Liver (tissue), 9 donors: ENCODE results near the gene COG2. TPM values are rescaled to one million over a fixed set of nuclear protein-coding genes. Genes with fewer than 3 reads are reported as not detected.
A peak's percentile ranks its signal among the peaks of the same experiment; 100 is the strongest.

ENCODE experiments used
- DNase-seq: peaks from one replicate; pipeline ENCODE4 v3.0.0-alpha.2; 2017; ENCODE audit warnings: low spot score
- H3K27ac ChIP-seq, 2 donors: one replicate each; pipeline ENCODE4 v1.7.0; 2013; ENCODE audit warnings: inconsistent platforms in 2 of 2, low read length in 2 of 2, control low read depth in 1 of 2, low read depth in 1 of 2, mild to moderate bottlenecking in 1 of 2
- H3K27me3 ChIP-seq, 4 donors: one replicate each; pipeline versions ENCODE4 v1.6.1 to v1.7.0; 2013; ENCODE audit warnings: low read length in 3 of 4, inconsistent platforms in 1 of 4, mild to moderate bottlenecking in 1 of 4, moderate library complexity in 1 of 4; ENCODE audit not compliant: control insufficient read depth in 4 of 4, insufficient read depth in 4 of 4
- H3K36me3 ChIP-seq, 4 donors: one replicate each; pipeline versions ENCODE4 v1.6.1 to v1.7.0; 2013; ENCODE audit warnings: low read length in 3 of 4, mild to moderate bottlenecking in 3 of 4, low read depth in 1 of 4, moderate library complexity in 1 of 4; ENCODE audit not compliant: control insufficient read depth in 4 of 4, insufficient read depth in 3 of 4
- H3K4me1 ChIP-seq, 4 donors: one replicate each; pipeline versions ENCODE4 v1.6.1 to v1.7.0; 2013; ENCODE audit warnings: low read length in 3 of 4, mild to moderate bottlenecking in 3 of 4, moderate library complexity in 1 of 4; ENCODE audit not compliant: control insufficient read depth in 4 of 4, insufficient read depth in 4 of 4
- H3K4me3 ChIP-seq, 3 donors: one replicate each; pipeline versions ENCODE4 v1.6.1 to v1.7.0; 2013; ENCODE audit warnings: low read length in 3 of 3, control low read depth in 1 of 3, low read depth in 1 of 3, mild to moderate bottlenecking in 1 of 3
- H3K9ac ChIP-seq, 2 donors: one replicate each; pipeline ENCODE4 v1.7.0; 2013; ENCODE audit warnings: low read length in 2 of 2, mild to moderate bottlenecking in 2 of 2, moderate library complexity in 2 of 2, control low read depth in 1 of 2, low read depth in 1 of 2
- H3K9me3 ChIP-seq, 4 donors: one replicate each; pipeline versions ENCODE4 v1.6.1 to v1.7.0; 2013; ENCODE audit warnings: low read length in 3 of 4; ENCODE audit not compliant: control insufficient read depth in 4 of 4
- FOXA1 ChIP-seq: IDR thresholded peaks from 2 replicates; pipeline ENCODE4 v1.6.1; 2016; ENCODE audit warnings: antibody characterized with exemption
- FOXA2 ChIP-seq: IDR thresholded peaks from 2 replicates; pipeline ENCODE4 v1.6.1; 2016; ENCODE audit warnings: antibody characterized with exemption
- GABPA ChIP-seq, 2 donors: IDR thresholded peaks in 1 of 2; conservative IDR thresholded peaks in 1 of 2; 2 replicates each; pipeline ENCODE4 v1.6.1; 2016; ENCODE audit warnings: antibody characterized with exemption in 2 of 2, mild to moderate bottlenecking in 1 of 2, moderate library complexity in 1 of 2
- HNF4A ChIP-seq, 2 donors: conservative IDR thresholded peaks; 2 replicates each; pipeline ENCODE4 v1.6.1; 2016; ENCODE audit warnings: antibody characterized with exemption in 2 of 2, mild to moderate bottlenecking in 2 of 2
- HNF4G ChIP-seq: IDR thresholded peaks from 2 replicates; pipeline ENCODE4 v1.6.1; 2016; ENCODE audit warnings: antibody characterized with exemption
- JUND ChIP-seq, 2 donors: IDR thresholded peaks; 2 replicates each; pipeline ENCODE4 v1.6.1; 2016; ENCODE audit warnings: antibody characterized with exemption in 2 of 2
- MAX ChIP-seq: IDR thresholded peaks from 2 replicates; pipeline ENCODE4 v1.6.1; 2016; ENCODE audit warnings: antibody characterized with exemption
- NR2F2 ChIP-seq: IDR thresholded peaks from 2 replicates; pipeline ENCODE4 v1.6.1; 2016; ENCODE audit warnings: antibody characterized with exemption
- RAD21 ChIP-seq, 2 donors: IDR thresholded peaks; 2 replicates each; pipeline ENCODE4 v1.6.1; 2016; ENCODE audit warnings: antibody characterized with exemption in 2 of 2, mild to moderate bottlenecking in 2 of 2
- RXRA ChIP-seq, 2 donors: IDR thresholded peaks; 2 replicates each; pipeline ENCODE4 v1.6.1; 2017 to 2018; ENCODE audit warnings: antibody characterized with exemption in 2 of 2, mild to moderate bottlenecking in 1 of 2
- SP1 ChIP-seq: IDR thresholded peaks from 2 replicates; pipeline ENCODE4 v1.6.1; 2018; ENCODE audit warnings: antibody characterized with exemption, mild to moderate bottlenecking
- YY1 ChIP-seq: IDR thresholded peaks from 2 replicates; pipeline ENCODE4 v1.6.1; 2016; ENCODE audit warnings: antibody characterized with exemption, mild to moderate bottlenecking
- ZBTB33 ChIP-seq: IDR thresholded peaks from 2 replicates; pipeline ENCODE4 v1.6.1; 2016; ENCODE audit warnings: antibody characterized with exemption
- WGBS: extraction: QIAGEN DNeasy Blood & Tissue Kit; methylation state at CpG from one replicate; pipeline ENCODE4 v1.1.7; 2013; 5-methylcytosine and 5-hydroxymethylcytosine counted together
- polyA plus RNA-seq, 2 donors: library from polyadenylated mRNA; stranded (reverse) in 1 of 2; unstranded in 1 of 2; fragments of 200-250 nt in 1 of 2; fragments of >200 nt in 1 of 2; fragmentation: Nextera tagmentation in 1 of 2; extraction: Ambion mirVana in 1 of 2; gene quantifications; one replicate each; pipeline versions ENCODE4 v1.2.1 to v1.2.3, GENCODE V29; 2013 to 2015
- total RNA-seq, 2 donors: library from RNA; depleted of rRNA; stranded (reverse); fragments of >200 nt; gene quantifications; one replicate each; pipeline ENCODE4 v1.2.3, GENCODE V29; 2014
- donor health status: healthy.
- donor health status: healthy.
- donor health status: healthy.
- donor health status: healthy.
- donor health status: healthy.

COG2 gene
- total and polyA plus RNA-seq, 4 donors: 6.4 to 16.1 (median 14.3) TPM

- H3K4me3 ChIP-seq: peak overlapping the region; percentile 55 to 87 (median 84)
These were observed 70.9 kb downstream of the COG2 start for GRCh38 chr1:230713138-230713537.

GRCh38 chr1:230713547-230713914 lies 71.2 kb downstream of the COG2 start:
- Histone ChIP-seq H3K9ac (peak overlapping the region; percentile 76 to 90), H3K36me3 (peaks cover 0 to 7% (median 6%) of the 10 kb centered on the region in 4 donors), H3K4me1 (peaks cover 3 to 67% (median 48%) of the 10 kb centered on the region in 4 donors), H3K27ac (peak overlapping the region; percentile 44 to 85), H3K27me3 (no peaks in the 10 kb centered on the region), H3K9me3 (no peaks in the 10 kb centered on the region), H3K4me3 (peak overlapping the region; percentile 55 to 87 (median 84))
- no peak for DNase-seq
- TF ChIP-seq ZBTB33 (no peak), RXRA (IDR thresholded peaks at IDR 0.05) (no peak), HNF4A (conservative IDR thresholded peaks at IDR 0.05) (no peak), RAD21 (IDR thresholded peaks at IDR 0.05) (no peak), YY1 (no peak), HNF4G (no peak), MAX (no peak), NR2F2 (no peak)
- 31% methylated on average over 8 of the region's 8 CpGs for WGBS

More at GRCh38 chr1:230713138-230713537, 70.9 kb downstream of the COG2 start:
- Histone ChIP-seq H3K27me3 (no peaks in the 10 kb centered on the region), H3K9me3 (no peaks in the 10 kb centered on the region), H3K27ac (peak overlapping the region; percentile 44 to 85), H3K9ac (peak overlapping the region; percentile 76 to 90), H3K4me1 (peaks cover 4 to 71% (median 52%) of the 10 kb centered on the region in 4 donors), H3K36me3 (peaks cover 0 to 7% (median 6%) of the 10 kb centered on the region in 4 donors)
- TF ChIP-seq FOXA2 (no peak), ZBTB33 (no peak), HNF4G (no peak), SP1 (no peak), RAD21 (IDR thresholded peaks at IDR 0.05) (no peak), YY1 (no peak), GABPA (IDR thresholded peaks at IDR 0.05 in 1 of 2, conservative IDR thresholded peaks at IDR 0.05 in 1 of 2) (no peak), FOXA1 (no peak), JUND (IDR thresholded peaks at IDR 0.05) (no peak), RXRA (IDR thresholded peaks at IDR 0.05) (no peak)
- WGBS: 38% methylated on average over 7 of the region's 7 CpGs
- no peak for DNase-seq
